ENCODE results near the gene NEURL1. TPM values are rescaled to one million over a fixed set of nuclear protein-coding genes. Genes with fewer than 3 reads are reported as not detected.

Gene NEURL1, protein sequence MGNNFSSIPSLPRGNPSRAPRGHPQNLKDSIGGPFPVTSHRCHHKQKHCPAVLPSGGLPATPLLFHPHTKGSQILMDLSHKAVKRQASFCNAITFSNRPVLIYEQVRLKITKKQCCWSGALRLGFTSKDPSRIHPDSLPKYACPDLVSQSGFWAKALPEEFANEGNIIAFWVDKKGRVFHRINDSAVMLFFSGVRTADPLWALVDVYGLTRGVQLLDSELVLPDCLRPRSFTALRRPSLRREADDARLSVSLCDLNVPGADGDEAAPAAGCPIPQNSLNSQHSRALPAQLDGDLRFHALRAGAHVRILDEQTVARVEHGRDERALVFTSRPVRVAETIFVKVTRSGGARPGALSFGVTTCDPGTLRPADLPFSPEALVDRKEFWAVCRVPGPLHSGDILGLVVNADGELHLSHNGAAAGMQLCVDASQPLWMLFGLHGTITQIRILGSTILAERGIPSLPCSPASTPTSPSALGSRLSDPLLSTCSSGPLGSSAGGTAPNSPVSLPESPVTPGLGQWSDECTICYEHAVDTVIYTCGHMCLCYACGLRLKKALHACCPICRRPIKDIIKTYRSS
- 0.10 and 0.72 TPM in 2 replicates for total RNA-seq (2014; rRNA removed; shearing (Covaris generic))

DNA sequence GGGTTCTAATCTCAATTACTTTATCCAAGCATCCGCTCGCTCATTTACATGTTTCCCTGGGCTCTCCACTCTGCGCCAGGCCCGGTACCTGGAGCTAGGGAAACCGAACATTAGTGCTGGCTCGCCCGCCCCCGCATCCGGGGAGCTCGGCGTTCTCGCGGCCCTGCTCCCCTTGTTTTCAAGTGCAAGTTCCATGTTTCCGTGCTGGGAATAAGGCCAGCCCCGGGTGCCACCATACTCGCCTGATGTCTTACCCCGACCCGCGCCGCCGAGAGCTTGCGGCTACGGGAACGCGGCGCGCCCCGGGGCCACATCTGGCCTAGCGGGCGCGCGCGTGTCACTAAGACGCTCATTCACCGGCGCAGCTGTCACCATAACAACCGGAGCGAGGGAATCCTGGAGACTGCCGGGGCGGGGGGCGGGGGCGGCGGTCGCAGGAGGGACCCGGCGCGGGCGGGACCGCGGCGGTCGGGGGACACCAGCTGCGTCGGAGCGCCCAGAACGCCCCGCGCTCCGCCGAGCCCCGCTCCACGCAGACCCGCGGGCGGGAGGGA lies at the start of gene NEURL1:
NEURL1 (plus strand) TSS at position 344 of the 554 bp plus-strand sequence. CDS start 683 bp downstream, outside the sequence.
- no peak for DNase-seq (ENCODE audit: low spot score)

DNA sequence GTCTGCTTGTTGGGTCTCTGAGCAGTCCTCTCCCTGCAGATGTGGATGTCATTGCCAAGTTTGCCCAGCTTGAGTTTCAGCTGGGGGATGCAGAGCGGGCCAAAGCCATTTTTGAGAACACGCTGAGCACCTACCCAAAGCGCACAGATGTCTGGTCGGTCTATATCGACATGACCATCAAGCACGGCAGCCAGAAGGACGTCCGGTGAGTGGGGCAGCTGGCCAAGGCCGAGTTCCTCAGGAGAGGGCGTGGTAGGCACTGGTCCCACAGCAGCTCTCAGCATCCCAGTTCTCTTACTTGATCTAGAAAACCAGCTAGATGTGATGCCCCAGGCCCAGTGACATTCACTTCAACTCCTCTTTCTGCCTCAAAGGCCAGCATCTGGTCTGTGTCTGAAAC lies 49.0 kb upstream of the NEURL1 start:
- DNase-seq (ENCODE audit: low spot score): no peak

DNA sequence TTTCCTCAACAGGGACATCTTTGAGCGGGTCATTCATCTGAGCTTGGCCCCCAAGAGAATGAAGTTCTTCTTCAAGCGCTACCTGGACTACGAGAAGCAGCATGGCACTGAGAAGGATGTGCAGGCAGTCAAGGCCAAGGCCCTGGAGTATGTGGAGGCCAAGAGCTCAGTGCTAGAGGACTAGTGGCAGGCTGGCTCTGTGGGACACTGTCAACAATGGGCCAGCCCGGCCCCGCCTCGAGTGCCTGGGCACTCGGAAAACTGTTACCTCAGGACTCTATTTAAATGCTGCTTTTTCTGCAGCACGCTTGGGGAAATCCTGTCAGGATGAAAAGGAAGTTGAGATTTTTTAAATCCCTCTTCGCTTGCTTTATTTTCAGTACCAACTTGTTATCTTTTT lies 48.1 kb upstream of the NEURL1 start:
- no peak for DNase-seq (ENCODE audit: low spot score)

DNA sequence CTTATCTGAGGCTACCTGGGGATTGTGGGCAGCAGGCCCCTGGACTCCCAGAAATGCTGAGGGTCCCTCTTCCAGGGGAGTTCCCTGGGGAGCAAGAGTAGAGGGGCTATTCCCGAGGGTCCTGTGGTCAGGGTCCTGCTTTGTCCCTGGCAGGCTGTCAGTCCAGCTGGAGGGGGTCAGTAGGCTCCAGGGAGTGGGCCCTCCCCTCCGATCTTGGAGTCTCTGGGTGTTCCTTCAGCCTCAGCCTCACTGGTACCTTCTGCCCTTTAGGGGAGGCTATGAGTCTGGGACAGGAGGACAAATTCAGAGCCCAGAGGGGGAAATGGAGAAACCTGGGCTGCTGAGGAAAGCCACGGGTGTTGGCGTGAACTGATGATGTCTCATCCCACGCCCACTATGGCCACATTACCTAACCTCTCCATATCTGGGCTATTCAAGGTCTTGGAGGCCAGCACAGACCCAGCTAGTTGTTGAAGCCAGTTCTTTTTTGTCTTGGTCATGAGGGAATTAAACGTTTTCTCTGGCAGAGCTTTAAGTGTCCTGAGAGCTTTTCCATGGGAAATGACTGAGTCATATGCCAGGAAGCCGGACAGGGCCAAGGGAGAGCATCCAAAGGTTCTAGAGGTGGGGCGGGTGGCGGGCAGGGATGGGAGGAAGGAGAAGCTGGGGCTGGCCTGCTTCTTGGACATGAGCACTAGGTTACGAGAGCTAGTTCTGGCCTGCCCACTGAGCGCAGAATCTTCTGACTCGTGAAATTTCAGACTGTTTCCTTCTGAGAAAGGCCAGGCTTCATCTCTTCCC lies 47.5 kb upstream of the NEURL1 start:
- no peak for DNase-seq (ENCODE audit: low spot score)

DNA sequence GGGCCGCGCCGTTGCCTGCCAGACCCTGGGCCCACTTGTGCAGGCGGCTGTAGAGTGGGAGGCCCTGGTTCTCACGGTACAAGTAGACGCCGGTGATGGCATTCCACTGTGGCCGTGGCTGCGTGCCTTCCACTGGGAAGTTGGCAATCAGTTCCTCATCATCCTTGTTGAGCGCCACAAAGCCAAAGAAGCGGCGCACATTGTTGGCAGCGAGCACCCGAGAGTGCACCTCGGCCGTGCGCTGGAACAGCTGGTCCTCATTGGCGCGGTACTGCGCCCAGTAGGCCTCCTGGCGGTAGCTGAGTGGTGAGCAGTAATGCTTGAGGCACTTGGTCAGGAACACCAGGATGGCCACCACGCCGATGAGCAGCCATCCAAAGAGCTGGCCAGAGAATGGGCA lies 46.3 kb upstream of the NEURL1 start:
- no peak for DNase-seq (ENCODE audit: low spot score)

DNA sequence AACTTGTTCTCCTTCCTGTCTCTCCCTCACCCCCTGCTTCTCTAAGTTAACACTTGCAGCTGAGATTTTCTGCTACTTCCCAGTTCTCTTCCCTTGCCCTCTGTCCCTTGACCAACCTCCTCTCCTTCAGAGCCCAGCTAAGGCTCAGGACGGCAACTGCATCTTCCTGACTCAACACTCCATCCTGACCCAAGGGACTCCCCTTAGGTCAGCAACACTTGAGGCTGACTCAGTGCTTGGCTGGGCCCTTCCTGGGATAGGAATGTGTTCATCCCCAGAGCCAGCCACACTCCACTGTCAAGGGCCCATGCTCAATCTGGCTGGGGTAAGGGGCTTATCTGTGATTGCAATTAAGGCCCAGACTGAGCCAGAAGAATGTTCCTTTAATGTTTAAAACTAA lies 44.8 kb upstream of the NEURL1 start:
- DNase-seq (ENCODE audit: low spot score): no peak

DNA sequence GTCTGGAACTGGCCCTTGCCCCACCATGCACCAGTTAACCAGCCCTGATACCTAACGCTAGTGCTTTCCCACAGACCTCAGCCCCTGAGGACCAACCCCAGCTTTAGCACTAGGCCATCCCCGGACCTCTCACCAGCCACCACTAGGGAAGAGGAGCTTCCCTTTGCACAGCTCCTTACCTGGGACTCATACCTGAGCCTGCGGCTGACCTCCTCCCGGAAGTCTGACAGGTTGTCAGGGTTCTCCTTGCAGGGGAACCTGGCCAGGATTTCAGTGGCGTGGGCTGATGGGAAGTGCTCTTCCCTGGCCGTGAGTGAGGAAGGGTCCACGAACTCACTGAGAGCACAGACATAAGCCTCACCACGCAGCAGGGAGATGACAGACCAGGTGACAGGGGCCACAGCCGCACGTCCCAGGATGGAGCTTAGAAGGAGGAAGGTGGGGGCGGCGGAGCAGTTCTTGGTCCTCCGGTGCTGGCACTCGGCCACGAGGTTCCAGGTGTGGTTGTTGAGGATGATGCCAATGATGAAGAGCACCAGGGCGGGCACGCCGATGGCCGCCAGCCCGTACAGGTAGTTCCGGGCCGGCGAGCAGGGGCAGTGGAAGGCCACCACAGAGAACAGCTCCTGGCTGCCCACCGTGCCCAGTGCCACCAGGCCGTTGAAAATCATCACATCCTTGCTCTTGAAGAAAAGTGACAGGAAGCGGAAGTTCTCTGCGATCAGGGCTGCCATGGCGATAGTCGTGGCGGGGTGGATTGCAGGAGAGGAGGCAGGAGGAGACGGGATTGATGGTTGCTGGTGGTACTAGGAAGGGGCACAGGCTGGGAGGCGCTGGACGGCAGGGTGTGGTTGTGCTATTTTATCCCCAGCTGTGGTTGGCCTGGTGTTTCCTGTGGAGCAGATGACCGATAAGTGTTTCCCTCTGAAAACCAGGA lies 44.0 kb upstream of the NEURL1 start:
- DNase-seq (ENCODE audit: low spot score): no peak

DNA sequence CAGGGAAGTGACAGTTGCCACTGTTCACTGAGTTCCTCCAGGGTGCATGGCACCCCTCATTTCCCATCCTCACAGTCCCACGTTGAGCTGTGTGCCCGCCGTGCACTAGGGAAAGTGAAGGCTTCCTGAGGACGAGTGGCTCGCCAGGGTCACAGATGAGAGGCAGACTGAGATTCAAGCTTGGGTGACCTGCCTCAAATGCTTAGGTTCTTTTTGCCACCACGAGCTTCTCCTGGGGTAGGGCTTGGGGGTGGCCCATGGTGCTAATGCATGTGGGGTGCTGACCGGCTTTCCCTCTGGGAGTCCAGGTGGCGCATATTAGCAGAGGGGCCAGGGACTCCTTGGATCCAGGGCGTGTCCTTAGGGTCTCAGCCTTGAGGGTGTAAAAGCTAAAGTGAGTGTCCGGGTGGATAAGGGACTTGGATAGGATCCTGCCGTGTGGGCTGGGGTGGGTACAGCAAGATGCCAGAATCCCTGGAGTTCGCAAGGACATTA lies 43.3 kb upstream of the NEURL1 start:
- no peak for DNase-seq (ENCODE audit: low spot score)

DNA sequence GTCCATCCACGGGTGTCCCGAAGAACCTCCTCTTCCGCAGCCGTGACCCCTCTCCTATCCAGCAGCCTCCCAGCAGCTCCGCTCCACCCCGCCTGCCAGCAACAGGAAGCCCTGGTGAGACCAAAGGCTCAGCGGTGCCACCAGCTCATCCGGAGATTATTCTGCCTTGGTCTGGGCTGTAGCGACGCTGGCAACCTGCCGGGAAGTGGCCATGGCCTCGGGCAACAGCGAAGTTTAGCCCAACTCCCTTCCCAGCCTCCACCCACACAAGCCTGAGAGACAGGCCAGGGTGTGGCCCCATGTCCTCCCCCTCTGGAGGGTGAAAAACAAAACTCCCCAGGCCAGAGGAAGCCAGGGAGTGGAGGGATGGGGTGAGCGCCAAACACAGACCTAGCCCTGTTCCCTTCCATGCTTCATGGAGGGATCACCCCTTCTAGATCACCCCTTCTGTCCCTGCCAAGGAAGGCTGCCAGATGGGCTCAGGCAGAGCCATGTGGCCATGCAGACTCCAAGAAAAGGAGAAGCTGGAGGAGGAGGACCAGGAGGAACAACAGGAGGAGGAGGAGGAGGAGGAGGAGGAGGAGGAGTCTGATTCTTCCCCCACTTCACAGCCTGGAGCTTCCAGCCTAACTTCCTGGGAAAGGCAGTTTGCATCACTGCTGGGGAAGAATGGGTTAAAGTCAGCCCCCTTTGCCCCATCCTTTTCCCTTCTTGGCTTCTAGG lies 42.3 kb upstream of the NEURL1 start:
- DNase-seq (ENCODE audit: low spot score): peak; percentile 76

DNA sequence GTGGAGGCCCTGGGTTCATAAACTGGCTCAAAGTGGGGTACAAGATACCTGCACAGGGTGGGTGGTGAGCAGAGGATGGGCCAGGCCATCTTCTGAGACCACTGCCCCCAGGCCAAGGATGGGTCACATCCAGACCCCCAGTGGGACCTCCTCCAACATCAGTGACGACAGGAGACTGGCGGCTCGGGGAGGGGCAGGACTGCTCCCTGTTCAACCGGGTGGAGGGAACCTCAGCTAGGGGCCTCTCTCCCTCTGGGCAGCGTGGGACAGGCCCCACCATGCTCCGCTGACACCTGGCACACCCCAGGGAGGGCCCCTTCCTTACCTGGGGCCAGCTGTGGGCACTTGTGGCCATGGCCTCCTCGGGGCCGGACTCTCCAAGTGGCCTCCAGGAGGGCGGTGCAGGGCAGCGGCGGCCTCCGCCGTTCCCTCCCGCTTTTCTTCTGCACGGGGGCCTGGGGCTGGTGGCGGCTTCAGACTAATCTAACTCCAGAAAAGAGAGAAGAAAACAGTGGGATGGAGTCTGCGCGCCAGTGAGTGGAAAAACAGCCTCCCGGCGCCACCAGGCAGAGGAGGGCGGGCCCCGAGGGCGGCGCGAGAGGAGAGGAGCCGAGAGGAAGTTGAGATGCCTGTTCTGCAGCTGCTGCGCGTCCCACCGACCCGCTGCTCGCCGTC lies 41.5 kb upstream of the NEURL1 start, which contains the start of gene CALHM2:
CALHM2 (minus strand) TSS at position 540 of the 675 bp plus-strand sequence. CDS start 2,429 bp downstream, outside the sequence.
- no peak for DNase-seq (ENCODE audit: low spot score)

DNA sequence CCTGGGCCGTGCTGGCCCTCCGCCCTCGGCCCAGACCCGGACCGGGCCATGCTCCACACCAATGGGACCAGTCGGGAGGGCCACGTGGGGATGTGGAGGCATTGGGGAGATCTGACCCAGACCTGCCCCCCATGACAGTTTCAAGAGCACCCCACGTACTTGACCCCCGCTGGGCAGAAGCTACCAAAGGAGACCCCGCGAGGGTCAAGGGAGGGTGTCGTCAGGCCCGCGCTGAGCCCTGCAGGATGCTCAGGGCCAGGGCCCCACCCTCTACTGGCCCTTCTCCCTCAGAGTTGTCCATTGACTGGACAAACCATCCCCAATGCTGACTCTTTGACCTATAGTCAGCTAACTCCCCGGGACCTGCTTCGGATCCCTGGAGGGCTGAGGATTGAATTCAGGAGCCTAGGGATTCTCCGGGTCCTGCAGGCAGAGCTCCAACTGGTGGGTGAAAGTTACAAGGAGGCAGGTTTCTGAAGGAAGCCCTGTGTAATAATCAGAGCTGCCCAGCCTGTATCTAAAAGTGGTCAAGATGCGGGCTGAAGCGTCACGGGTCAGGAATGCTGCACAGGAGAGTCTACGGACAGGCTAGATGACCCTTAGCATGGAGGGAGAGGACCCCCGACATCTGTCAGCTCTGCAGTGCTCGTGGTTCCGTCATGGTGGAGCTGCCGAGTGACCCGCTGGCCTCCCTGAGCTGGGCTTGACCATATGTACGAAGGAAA lies 40.8 kb upstream of the NEURL1 start:
- DNase-seq (ENCODE audit: low spot score): no peak

DNA sequence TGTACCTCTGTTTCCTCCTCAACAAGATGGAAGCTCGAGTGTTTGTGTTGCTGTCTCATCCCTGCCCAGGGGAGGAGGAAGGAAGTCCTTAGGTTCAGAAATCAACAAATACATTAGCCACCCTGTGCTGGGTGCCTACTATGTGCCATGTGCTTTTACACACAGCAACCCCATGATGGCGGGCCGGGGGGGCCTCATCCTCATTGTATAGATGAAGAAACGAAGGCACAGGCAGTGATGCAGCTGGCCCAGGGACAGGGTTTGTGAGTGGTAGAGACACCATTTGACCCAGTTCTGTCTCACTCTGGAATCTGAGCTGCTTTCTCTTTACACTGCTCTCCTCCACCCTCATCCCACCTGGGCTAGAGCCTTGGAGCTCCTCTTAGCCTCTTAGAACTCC lies 39.5 kb upstream of the NEURL1 start:
- no peak for DNase-seq (ENCODE audit: low spot score)

DNA sequence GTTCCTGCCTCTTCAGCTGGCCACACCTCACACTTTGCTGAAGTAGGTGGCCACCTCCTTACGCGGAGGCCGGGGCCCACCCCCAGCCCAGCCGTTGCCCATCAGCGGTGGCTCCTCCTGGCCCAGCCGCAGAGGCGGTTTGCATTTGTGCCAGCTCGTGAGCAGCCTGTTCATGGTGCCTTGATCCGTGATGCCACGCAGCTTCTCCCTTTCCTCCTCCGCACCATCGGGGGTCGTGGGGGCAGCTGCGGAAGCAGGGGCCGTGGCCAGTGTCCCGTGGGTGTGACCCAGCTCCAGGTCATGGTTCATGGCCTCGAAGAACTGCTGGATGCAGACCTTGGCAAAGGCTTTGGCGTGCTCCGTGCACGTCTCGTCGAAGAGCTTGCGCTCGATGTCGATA lies 38.3 kb upstream of the NEURL1 start:
- DNase-seq (ENCODE audit: low spot score): no peak

DNA sequence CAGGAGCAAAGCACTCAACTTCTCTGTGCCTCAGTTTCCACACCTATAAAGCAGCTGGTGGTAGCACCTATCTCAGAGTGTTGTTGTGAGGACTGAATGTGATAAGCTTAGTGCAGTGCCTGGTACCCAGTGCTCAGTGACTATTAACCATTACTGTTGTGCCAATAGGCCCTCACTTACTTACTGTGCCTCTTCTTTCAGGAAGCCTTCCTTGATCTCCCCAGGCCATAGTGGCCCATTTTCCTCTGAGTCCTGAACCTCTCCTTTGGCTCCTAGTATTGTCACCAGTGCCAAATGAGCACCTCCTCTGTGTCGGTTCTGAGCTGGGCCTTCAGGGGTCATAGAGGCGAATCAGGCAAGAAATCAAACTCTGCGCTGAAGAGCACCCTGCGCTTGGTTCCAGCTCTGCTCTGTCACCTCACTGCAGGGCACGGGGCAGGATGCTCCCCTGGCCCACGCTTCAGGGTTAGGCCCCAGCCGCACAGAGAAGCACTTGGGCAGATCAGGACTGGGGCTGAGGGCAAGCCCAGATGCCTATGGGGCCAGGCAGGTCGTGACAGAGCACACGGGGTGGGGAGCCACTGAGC lies 37.3 kb upstream of the NEURL1 start:
- no peak for DNase-seq (ENCODE audit: low spot score)

DNA sequence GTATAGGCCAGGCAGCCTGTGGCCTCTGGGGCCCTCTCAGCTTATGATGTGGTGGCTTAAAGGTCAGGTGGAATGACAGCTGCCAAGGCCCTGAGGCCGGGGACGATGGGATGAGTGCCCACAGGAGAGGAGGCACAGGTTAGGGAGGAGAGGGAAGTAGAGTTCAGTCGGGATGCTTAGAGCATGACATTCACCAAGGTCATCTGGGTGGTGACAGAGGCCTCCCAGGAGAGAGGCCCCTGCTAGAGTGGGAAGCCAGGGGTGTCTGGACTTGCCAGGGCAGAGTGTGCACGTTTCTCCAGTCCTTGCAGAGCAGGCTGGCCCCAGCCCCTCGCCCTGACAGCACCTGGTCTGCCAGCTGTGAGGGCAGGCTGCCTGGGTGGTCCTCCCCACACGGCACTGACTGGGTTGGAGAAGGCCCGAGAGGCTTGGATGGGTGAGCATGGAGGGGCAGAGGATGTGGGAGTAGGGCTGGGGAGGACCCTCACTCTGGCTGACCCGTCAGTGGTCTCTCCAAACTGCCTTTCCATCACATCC lies 36.3 kb upstream of the NEURL1 start:
- DNase-seq (ENCODE audit: low spot score): no peak

DNA sequence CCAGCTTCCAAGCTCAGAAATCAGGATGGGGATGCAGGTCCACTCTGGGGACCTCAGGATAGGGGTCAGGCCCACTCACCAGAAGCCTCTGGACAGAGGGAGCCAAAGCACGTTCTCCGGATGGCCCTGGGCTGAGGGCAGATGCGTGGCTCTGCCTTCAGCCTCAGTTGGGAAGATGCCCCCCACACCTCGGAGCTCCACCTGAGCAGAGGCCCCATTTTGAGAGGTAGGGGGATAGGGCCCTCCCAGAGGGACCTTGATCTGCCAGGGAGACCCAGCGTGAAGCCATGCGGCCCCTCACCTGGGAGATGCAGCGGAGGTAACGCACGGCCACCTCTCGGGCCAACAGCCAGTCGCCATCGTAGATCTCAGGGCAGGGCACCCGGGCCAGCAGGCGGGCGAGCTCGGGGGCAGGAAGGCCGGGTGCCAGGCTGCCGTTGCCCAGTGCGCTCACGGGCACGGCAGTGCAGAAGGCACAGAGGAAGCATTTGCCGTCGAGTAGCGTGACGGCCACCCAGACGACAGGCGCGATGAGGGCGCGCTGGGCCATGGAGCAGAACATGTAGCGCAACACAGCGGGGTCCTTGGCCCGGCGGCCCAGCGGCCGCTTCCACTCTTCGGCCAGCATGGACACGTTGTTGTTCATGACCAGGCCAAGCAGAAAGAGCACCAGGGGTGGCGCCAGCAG lies 35.5 kb upstream of the NEURL1 start:
- DNase-seq (ENCODE audit: low spot score): no peak

DNA sequence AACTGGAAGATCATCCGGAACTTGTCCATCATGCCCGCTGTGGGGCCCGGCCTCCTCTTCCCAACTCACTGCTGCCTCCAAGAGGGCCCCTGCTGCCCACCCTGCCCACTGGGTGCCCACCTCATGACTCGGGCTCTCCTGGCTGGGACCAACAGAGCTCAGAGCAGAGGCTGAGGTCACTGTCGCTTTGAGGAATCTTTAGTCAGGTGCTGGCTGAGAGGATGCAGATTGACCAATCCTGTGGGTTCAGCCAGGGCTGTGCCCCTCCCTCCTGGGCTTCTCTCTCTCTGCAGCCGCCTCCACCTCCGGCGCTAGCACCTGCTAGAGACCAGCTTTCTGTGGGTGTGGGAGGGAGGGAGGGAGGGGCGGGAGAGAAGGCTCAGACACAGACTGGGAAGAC lies 34.8 kb upstream of the NEURL1 start, which contains the start of gene CALHM1:
CALHM1 (minus strand) TSS at position 181 of the 400 bp plus-strand sequence; CDS start at position 32, 149 bp downstream.
- DNase-seq (ENCODE audit: low spot score): no peak
